GM21528 (cell line): Measurements from ENCODE around the gene ITGB4.

Source experiments
- ATAC-seq: cut with Tn5 transposase; IDR thresholded peaks from one replicate; pipeline ENCODE4 v1.9.1; 2021; ENCODE audit warnings: mild to moderate bottlenecking, moderate library complexity; ENCODE audit not compliant: unreplicated experiment, low FRiP score

ITGB4 gene

DNA sequence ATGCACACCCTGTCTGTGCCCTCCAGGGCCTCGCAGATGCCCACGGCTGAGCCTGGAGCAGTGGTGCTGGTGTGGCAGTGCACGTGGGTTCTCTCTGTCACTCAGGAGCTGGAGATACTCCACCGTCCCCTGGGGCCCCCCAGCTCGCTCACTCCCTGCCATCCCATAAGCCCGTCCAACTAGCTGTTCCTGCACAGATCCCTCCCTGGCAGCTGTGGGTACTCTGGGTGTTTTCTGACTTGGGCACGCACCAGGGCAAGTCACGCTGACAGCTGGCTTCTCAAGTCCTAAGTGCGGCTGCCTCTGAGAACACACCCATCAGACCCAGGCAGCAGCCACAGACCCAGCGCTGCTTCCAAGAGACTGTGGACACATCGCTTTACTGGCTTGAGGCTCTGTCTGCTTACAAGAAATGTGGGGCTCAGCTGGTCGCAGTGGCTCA, 25.4 kb upstream of the ITGB4 start:
- no peak for ATAC-seq

DNA sequence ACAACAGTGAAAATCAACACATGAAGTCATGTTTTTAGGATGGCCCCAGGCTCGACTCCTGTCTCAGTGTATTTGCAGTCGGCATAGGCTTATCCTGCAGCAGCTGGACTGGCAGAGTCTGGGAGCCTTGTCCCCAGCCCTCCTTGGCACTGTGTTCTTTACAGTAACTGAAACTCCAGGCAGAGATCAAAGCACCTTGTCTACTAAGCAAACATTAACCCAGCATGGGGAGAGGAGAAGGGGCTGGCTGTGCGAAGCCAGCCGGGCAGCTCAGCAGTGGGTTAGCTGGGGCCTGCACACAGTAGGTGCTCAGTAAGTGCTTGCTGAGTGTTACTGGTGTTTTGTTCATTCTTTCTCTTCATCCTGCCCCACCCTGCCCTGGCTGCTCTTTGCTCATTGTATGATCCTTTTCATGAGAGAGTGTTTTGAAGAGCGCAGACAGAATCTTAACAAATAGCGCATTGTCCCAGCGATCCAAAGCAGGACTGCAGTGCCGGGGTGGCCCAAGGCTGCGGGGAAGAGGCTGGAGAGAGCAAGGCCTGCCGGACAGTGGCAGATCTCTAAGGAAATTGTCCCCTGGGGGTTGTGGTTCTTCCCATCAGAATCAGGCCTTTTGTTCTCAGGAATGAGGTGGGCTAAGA, 23.5 kb upstream of the ITGB4 start:
- no peak for ATAC-seq

- no peak for ATAC-seq
Measured at GRCh38 chr17:75698659-75699058, 22.6 kb upstream of the ITGB4 start.

GRCh38 chr17:75701288-75701687, 20.0 kb upstream of the ITGB4 start:
- ATAC-seq = no peak

- no peak for ATAC-seq
Measured at GRCh38 chr17:75703191-75703590, 18.1 kb upstream of the ITGB4 start.

DNA sequence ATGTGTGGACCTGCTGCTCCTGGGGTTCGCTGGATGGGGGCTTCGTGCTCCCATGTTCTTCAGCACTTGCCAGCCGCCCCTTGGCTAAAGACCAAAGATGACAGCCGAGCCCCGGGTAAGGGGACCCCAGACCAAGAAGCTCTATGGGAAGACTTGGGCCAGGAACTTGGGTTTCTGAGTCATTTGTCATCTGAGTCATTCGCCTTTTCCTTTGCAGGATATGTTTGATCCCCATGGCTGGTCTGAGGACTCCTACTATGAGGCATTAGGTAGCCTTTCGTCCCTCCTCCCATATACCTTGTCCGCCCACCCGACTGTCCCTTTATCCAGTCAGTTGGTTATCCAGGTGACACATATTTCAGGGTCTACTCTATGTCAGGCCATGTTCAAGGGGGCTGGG, 17.7 kb upstream of the ITGB4 start:
- ATAC-seq = no peak

DNA sequence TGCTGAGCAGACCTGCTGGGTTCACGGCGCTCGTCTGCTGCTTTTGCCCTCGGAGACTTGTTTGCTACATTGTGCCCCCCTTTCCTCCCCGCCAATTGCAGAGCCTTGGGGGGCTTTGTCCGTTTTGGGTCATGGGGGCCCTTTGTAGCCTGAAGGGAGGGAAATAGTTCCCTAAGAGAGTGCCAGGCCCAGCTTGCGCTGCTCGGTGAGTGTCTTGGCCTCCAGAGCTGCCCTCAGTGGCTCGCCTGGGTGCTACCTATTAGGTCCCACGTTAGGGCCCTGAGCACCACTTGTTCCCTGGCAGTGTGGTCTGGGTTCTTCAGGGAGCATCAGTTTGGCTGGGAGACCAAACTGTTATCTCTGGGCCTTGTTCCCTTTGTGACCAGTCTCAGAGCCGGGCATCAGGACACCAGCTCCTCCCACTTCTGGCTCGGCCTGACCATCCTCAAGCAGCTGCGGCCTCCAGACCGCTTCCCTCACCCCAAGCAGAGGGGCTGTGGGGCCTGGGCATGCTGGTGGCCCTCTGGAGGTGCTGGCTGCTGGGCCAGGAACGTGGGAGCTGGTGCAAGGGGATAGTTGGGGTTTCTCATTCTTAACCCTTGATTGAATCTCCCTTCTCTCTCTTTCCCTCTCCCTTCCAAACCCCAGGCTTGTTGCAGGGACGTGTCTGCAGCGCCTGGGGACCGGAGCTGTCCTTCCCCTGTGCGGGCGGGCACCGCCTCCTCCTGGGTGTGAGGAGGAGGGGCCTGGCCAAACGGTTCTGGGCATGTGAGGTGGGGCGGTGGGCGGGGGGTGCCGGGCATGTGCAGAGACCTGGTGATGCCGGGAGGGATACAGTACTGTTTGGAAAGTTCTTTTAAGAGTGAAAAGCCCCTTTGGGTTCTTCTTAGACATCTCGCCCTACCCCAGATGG, 16.0 kb upstream of the ITGB4 start:
- no peak for ATAC-seq

DNA sequence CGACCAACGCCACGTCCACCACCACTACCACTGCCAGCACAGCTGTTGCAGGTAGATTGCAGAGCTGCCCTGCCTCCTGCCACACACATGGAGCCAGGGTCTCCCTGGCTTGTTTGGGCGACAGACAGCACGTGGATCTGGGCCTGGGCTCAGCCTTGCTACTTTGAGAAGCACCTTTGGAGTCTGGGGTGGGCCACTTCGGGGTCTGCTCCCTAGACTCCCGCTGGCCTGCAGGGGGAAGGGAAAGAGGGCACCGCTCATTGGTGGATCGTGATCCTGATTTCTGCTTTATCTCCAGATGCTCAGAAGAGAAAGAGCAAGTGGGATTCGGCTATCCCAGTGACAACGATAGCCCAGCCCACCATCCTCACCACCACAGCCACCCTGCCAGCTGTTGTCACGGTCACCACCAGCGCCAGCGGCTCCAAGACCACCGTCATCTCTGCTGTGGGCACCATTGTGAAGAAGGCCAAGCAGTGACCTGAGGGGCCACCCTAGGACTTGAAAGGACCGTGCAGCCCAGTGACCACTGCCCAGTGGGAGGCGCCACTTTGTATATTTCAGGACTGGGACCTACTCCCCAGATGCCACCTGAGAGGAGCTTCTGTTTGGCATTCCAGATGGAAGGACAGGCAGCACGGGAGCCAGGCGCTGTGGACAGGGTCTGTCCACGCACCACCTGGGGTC, 15.1 kb upstream of the ITGB4 start:
- ATAC-seq = no peak

DNA sequence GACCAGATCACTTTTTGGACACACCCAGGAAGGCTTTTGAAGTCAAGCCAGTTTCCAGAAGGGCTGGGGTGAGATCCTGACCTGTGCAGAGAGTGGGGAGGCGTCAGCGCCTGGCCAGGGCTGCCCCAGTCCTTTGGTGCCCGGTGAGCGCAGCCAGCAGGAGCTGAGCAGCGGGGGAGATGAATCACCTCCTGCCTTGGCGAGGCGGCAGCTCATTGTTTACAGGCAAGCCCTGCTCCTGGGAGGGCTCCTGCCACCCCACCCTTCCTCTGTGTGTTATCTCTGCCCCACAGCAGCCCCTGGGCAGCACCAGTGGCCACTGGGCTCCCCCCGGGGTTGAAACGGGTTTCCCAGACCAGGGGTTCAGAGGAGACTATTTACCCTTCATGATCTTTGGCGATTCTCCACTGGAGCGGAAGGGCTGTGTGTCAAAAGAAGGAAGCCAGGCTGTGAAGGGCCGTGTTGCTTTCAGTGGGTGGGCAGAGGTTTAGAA, 14.1 kb upstream of the ITGB4 start:
- ATAC-seq = no peak

- ATAC-seq = no peak
Measured at GRCh38 chr17:75712446-75712845, 8.8 kb upstream of the ITGB4 start.

- ATAC-seq = no peak
Measured at GRCh38 chr17:75719732-75720131, 1.5 kb upstream of the ITGB4 start.

- no peak for ATAC-seq
Measured at GRCh38 chr17:75721463-75722011, 278 bp downstream of the ITGB4 start.

DNA sequence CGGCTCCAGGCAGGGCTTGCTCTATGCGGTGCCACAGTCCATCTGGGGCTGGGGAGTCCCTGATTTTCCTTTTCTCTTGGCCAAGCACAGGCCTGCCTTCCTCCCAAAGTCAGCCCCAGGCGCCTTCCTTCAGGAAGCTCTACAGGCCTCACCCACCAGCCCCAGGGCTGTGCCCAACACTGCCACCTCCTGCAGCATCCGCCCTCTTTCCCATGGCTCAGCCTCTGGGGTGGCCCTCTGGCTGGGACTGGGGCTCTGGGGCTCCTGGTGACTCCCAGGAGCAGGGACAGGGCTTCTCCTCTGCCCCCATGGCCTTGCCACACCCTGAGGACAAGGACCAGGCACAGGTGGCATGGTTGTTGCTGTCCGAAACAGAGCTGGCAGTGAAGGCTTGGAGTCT, 817 bp downstream of the ITGB4 start:
- no peak for ATAC-seq

- no peak for ATAC-seq
Measured at GRCh38 chr17:75722542-75723095, 1.4 kb downstream of the ITGB4 start.

- ATAC-seq = no peak
Measured at GRCh38 chr17:75723171-75723930, 2.1 kb downstream of the ITGB4 start.

- no peak for ATAC-seq
Measured at GRCh38 chr17:75724016-75725003, 3.1 kb downstream of the ITGB4 start.

GRCh38 chr17:75725504-75725903, 4.2 kb downstream of the ITGB4 start:
- ATAC-seq = no peak

DNA sequence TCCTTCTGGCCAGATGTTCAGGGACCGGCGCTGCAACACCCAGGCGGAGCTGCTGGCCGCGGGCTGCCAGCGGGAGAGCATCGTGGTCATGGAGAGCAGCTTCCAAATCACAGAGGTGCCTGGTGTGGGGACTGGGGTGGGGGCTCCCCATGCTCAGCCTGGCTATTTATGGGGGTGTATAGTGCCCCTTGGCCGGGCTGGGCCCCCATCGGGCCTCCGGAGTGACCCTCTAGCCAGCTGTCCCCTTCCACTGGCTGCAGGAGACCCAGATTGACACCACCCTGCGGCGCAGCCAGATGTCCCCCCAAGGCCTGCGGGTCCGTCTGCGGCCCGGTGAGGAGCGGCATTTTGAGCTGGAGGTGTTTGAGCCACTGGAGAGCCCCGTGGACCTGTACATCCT, 6.1 kb downstream of the ITGB4 start:
- ATAC-seq = no peak

GRCh38 chr17:75729351-75729750, 8.1 kb downstream of the ITGB4 start:
- no peak for ATAC-seq
